Fibroblast of pulmonary artery (primary cell): Measurements from ENCODE around the gene ELOVL6.

ENCODE experiments used
- DNase-seq: peaks from one replicate; pipeline ENCODE4 v3.0.0-alpha.2; 2010; ENCODE audit warnings: low read depth
- H3K4me3 ChIP-seq: replicated peaks from 2 replicates; pipeline ENCODE4 v1.5.1; 2011; ENCODE audit warnings: low read depth, mild to moderate bottlenecking, control low read depth, low read length, moderate library complexity
- TF ChIP-seq, protein P1 (sequence below): IDR thresholded peaks from 2 replicates; pipeline ENCODE4 v1.5.1; 2011; ENCODE audit warnings: mild to moderate bottlenecking, control low read depth, low read length, inconsistent platforms; ENCODE audit errors: missing control alignments

ELOVL6 gene

DNA sequence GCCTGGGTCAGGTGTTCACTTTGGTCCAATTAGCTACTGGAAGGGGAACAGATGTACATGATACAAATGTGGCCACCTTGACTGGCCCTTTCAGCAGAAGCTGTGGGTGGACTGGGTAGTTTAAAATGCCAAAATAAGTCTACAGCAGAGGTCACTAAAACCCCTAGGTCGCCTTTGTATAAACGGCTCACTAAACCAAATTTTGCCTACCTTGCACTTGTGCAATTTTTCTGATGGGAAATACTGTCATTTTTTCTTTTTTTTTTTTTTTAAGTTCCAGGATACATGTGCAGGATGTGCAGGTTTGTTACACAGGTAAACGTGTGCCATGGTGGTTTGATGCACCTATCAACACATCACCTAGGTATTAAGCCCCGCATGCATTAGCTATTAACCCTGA lies 176.0 kb downstream of the ELOVL6 start:
- no peak for DNase-seq
- TF ChIP-seq, protein P1, sequence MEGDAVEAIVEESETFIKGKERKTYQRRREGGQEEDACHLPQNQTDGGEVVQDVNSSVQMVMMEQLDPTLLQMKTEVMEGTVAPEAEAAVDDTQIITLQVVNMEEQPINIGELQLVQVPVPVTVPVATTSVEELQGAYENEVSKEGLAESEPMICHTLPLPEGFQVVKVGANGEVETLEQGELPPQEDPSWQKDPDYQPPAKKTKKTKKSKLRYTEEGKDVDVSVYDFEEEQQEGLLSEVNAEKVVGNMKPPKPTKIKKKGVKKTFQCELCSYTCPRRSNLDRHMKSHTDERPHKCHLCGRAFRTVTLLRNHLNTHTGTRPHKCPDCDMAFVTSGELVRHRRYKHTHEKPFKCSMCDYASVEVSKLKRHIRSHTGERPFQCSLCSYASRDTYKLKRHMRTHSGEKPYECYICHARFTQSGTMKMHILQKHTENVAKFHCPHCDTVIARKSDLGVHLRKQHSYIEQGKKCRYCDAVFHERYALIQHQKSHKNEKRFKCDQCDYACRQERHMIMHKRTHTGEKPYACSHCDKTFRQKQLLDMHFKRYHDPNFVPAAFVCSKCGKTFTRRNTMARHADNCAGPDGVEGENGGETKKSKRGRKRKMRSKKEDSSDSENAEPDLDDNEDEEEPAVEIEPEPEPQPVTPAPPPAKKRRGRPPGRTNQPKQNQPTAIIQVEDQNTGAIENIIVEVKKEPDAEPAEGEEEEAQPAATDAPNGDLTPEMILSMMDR, result no peak
- no peak overlapping the region for H3K4me3 ChIP-seq

DNA sequence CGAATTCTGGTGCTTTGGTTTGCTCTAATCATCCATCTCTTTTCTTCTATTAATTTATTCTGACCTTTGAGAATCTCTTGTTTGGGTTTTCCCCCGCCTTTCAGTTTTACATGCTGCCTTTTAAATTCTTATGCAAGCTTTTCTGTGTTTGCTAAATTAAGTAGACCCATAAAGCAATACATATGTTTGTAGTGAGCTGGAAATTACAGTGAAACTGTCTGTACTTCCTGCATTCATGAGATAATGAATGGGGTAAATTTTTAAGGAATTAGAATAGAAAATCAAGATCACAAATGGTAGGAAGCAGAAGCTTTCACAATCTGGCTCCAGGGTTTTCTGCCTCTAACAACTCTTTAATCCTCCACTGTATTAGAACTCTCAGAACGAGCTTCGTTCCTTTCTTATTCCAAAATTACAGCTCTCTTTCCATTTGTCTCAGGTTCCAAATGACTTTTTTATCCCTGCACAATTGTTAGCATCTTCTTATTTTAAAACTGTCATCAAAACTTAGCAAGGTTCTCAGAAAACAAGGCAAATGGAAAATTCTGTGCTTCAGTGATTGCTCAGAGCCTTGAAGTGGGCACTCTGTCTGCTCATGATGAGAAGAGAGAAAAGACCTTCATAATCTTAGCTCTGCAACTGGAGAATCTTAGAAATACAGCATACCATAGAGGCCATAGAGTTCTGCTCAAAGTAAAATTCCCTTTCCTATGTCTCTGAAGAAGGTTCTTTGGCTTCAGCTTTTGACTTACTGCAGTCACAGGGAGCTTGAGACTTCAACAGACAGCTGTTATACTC lies 177.6 kb downstream of the ELOVL6 start:
- no peak for DNase-seq
- H3K4me3 ChIP-seq, result no peak overlapping the region
- TF ChIP-seq, protein P1, result no peak

DNA sequence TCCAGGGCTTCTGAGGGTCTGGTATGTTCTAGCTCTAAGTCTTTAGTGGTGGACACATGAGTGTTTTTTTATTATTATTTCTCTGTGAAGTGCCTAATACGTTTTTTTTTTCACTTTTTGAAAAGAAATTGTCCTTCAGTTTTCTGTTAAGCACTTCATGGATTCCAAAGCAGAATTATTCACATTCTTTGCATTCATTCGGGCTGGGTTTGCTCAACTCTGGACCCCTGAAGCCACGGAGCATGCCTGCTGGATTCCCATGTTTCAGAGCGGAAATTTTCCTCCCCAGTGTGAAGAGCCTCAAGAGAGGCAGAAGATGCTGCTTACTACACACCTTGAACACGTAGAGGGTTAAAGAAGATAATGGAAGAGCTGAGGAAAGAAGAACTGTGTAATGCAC lies 178.3 kb downstream of the ELOVL6 start:
- peak; percentile 28 for DNase-seq
- H3K4me3 ChIP-seq, result no peak overlapping the region
- TF ChIP-seq, protein P1, result no peak

DNA sequence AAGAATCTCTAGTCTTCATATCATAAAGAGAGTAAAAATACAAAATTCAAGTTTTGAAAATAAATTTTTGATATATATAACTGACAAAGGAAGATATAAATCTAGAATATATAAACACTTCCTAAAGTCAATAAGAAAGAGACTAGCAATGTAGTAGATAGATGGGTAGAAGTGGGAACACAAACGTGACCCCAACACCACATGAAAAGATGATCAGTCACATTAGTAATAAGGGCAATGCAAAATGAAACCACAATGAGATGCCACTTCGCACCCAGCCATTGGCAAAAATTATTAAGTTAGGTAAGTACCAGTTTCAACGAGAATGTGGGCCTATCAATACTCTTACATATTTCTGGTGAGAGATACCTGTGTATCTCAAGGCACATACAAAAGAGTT lies 179.3 kb downstream of the ELOVL6 start:
- H3K4me3 ChIP-seq, result no peak overlapping the region
- TF ChIP-seq, protein P1, result no peak
- DNase-seq, result no peak

DNA sequence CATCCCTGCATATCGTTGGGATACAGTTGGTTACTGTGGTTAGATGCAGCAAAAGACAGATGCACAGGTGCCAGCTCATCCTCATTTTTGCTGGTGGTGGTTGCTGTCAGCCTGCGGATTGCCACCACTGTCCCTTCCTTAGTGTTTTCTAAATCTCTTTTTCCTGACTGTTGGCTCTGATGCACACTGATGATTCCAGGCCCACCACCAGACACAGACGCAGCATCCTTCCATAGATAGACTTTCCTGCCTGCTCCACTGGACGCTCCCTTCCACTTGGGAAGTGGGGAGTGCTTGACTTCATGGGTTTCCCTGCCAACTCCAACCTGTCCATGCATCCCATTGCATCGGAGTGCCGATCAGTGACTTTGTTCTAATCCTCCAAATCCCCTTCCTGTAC lies 184.2 kb downstream of the ELOVL6 start:
- DNase-seq, result no peak
- TF ChIP-seq, protein P1, result no peak
- H3K4me3 ChIP-seq, result no peak overlapping the region

DNA sequence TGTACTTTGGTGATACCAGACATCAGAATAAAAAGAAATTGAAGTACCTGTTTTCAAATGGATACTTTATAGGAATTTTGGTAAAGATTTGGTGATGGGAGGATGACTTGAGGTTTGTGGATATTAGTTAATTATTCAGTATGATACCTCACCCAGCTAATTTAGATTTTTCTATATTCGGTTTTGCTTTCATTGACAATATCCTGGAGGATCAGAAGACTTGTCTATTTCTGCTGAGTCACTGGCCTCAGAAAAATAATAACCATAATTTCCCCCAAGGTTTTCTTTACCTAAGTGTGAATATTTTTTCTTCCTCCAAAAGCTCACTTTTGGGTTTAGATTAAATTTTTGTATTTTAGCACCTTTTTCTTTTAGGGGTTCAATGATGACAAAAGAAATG lies 185.5 kb downstream of the ELOVL6 start:
- DNase-seq, result no peak
- no peak overlapping the region for H3K4me3 ChIP-seq
- TF ChIP-seq, protein P1, result no peak

DNA sequence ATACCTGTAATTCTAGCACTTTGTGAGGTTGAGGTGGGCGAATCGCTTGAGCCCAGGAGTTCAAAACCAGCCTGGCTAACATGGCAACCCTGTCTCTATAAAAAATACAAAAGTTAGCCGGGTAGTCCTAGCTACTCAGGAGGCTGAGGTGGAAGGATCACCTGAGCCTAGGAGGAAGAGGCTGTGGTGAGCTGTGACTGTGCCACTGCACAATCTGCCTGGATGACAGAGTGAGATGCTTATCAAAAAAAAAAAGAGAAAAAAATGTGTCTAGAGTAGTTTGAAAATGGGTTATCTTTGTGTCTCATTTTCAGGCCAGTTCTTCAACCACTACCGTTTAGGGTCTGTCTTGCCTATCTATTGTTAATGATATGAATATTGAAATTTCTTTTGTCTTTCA lies 187.6 kb downstream of the ELOVL6 start:
- no peak overlapping the region for H3K4me3 ChIP-seq
- TF ChIP-seq, protein P1, result no peak
- no peak for DNase-seq
